IMR-90 (cell line): Measurements from ENCODE around the gene KDM4B. TPM values are rescaled to one million over a fixed set of nuclear protein-coding genes. Genes with fewer than 3 reads are reported as not detected.

Experiments
- ATAC-seq: fragments of 200-7000 bp; cut with Tn5 transposase; 2 replicates; pipeline ENCODE4 v1.9.1; 2020; ENCODE audit warnings: low read depth, mild to moderate bottlenecking, moderate library complexity
- BruUV-seq: library from RNA; stranded (reverse); fragments of 400-500 nt; replicated peaks from 2 replicates; lab custom pipeline; 2021; lab: Mats Ljungman, UMichigan
- CTCF ChIA-PET: fragments of 300-600 bp; formaldehyde crosslinking; extraction: SDS; loops from one replicate; lab custom pipeline; 2021; ENCODE audit warnings: antibody characterized with exemption; lab: Yijun Ruan, JAX
- POLR2A ChIA-PET: fragments of 300-600 bp; sonication (Branson Sonifier 250); formaldehyde crosslinking; loops from one replicate; lab custom pipeline; 2022; ENCODE audit warnings: antibody characterized with exemption; ENCODE audit not compliant: unreplicated experiment; lab: Charles Lee
- DNase-seq: peaks from one replicate; pipeline ENCODE4 v3.0.0; 2013
- H2AFZ ChIP-seq: replicated peaks from 2 replicates; pipeline ENCODE3; 2013; ENCODE audit warnings: low read length, mild to moderate bottlenecking; ENCODE audit not compliant: poor library complexity
- H2AK5ac ChIP-seq: 2 replicates; pipeline ENCODE4 v1.6.1; 2013; ENCODE audit warnings: low read depth, low read length, inconsistent platforms
- H2AK9ac ChIP-seq: replicated peaks from 2 replicates; pipeline ENCODE3; 2013; ENCODE audit warnings: mild to moderate bottlenecking, low read depth, low read length, moderate library complexity; ENCODE audit not compliant: poor library complexity
- H2BK120ac ChIP-seq: 2 replicates; pipeline ENCODE4 v1.6.1; 2013; ENCODE audit warnings: low read depth, low read length, inconsistent platforms
- H2BK15ac ChIP-seq: 3 replicates; pipeline ENCODE4 v1.6.1; 2013; ENCODE audit warnings: low read depth, low read length, inconsistent platforms
- H2BK20ac ChIP-seq: 2 replicates; pipeline ENCODE4 v1.6.1; 2013; ENCODE audit warnings: low read depth, mild to moderate bottlenecking, inconsistent platforms, low read length, moderate library complexity
- H2BK5ac ChIP-seq: 2 replicates; pipeline ENCODE4 v1.6.1; 2013; ENCODE audit warnings: mild to moderate bottlenecking, low read depth, low read length, inconsistent platforms; ENCODE audit not compliant: poor library complexity, severe bottlenecking
- H3K14ac ChIP-seq: replicated peaks from 2 replicates; pipeline ENCODE4 v1.6.1; 2013; ENCODE audit warnings: low read depth, low read length, inconsistent platforms
- H3K18ac ChIP-seq: 2 replicates; pipeline ENCODE4 v1.6.1; 2013; ENCODE audit warnings: low read depth, low read length, control low read depth
- H3K23ac ChIP-seq: 2 replicates; pipeline ENCODE4 v1.6.1; 2013; ENCODE audit warnings: low read depth, low read length, inconsistent platforms
- H3K27ac ChIP-seq: 2 replicates; pipeline ENCODE4 v1.5.1; 2013; ENCODE audit warnings: mild to moderate bottlenecking, control low read depth, low read length; ENCODE audit not compliant: insufficient read depth
- H3K27me3 ChIP-seq: 2 replicates; pipeline ENCODE4 v1.6.1; 2013; ENCODE audit warnings: low read length; ENCODE audit not compliant: control insufficient read depth, insufficient read depth
- H3K36me3 ChIP-seq: 2 replicates; pipeline ENCODE4 v1.6.1; 2013; ENCODE audit warnings: low read length, mixed read lengths; ENCODE audit not compliant: control insufficient read depth, insufficient read depth
- H3K4ac ChIP-seq: 2 replicates; pipeline ENCODE4 v1.6.1; 2013; ENCODE audit warnings: low read depth, low read length, inconsistent platforms
- H3K4me1 ChIP-seq: 2 replicates; pipeline ENCODE4 v1.6.1; 2013; ENCODE audit warnings: low read length, mixed read lengths; ENCODE audit not compliant: control insufficient read depth, insufficient read depth
- H3K4me2 ChIP-seq: 2 replicates; pipeline ENCODE4 v1.6.1; 2013; ENCODE audit warnings: low read depth, mild to moderate bottlenecking, control low read depth, low read length, moderate library complexity
- H3K4me3 ChIP-seq: 2 replicates; pipeline ENCODE4 v1.5.1; 2013; ENCODE audit warnings: low read depth, mild to moderate bottlenecking, control low read depth, low read length, moderate library complexity; ENCODE audit not compliant: insufficient read depth
- H3K56ac ChIP-seq: 2 replicates; pipeline ENCODE4 v1.6.1; 2013; ENCODE audit warnings: low read length, inconsistent platforms; ENCODE audit not compliant: insufficient read depth; ENCODE audit errors: extremely low read depth
- H3K79me1 ChIP-seq, 2 experiments: 2 replicates each; pipeline ENCODE4 v1.6.1; 2013; ENCODE audit warnings: low read length in 2 of 2, inconsistent platforms in 1 of 2, low read depth in 1 of 2
- H3K9ac ChIP-seq: 2 replicates; pipeline ENCODE4 v1.6.1; 2013; ENCODE audit warnings: low read depth, low read length, control low read depth
- H3K9me1 ChIP-seq: 2 replicates; pipeline ENCODE4 v1.6.1; 2013; ENCODE audit warnings: low read length, inconsistent platforms; ENCODE audit not compliant: insufficient read depth
- H3K9me3 ChIP-seq: 2 replicates; pipeline ENCODE4 v1.6.1; 2013; ENCODE audit warnings: low read length; ENCODE audit not compliant: control insufficient read depth, insufficient read depth
- H4K20me1 ChIP-seq: 2 replicates; pipeline ENCODE4 v1.6.1; 2013; ENCODE audit warnings: low read length, inconsistent platforms; ENCODE audit not compliant: insufficient read depth
- H4K5ac ChIP-seq: 2 replicates; pipeline ENCODE4 v1.6.1; 2013; ENCODE audit warnings: mild to moderate bottlenecking, low read depth, low read length, control low read depth
- H4K8ac ChIP-seq, 2 experiments: 2 replicates each; pipeline ENCODE4 v1.6.1; 2013; ENCODE audit warnings: low read depth in 2 of 2, low read length in 2 of 2, control low read depth in 1 of 2, inconsistent platforms in 1 of 2
- H4K91ac ChIP-seq: 2 replicates; pipeline ENCODE4 v1.6.1; 2013; ENCODE audit warnings: low read depth, low read length, inconsistent platforms; ENCODE audit not compliant: insufficient read depth
- BHLHE40 ChIP-seq: fragments of 150-350 bp; IDR thresholded peaks from 2 replicates; pipeline ENCODE4 v1.6.1; 2016; ENCODE audit warnings: mild to moderate bottlenecking, low read depth, low read length
- CEBPB ChIP-seq: IDR thresholded peaks from 2 replicates; pipeline ENCODE4 v1.6.1; 2012; ENCODE audit warnings: low read depth, low read length, improper control_type of control experiment
- CHD1 ChIP-seq: IDR thresholded peaks from 2 replicates; pipeline ENCODE4 v1.6.1; 2012; ENCODE audit warnings: low read depth, low read length, improper control_type of control experiment
- FOS ChIP-seq: fragments of 150-350 bp; IDR thresholded peaks from 2 replicates; pipeline ENCODE4 v1.6.1; 2016; ENCODE audit warnings: low read depth, low read length
- MAFK ChIP-seq: IDR thresholded peaks from 2 replicates; pipeline ENCODE4 v1.6.1; 2012; ENCODE audit warnings: low read depth, low read length, improper control_type of control experiment
- MAZ ChIP-seq: IDR thresholded peaks from 2 replicates; pipeline ENCODE4 v1.6.1; 2012; ENCODE audit warnings: low read depth, mild to moderate bottlenecking, low read length, improper control_type of control experiment, moderate library complexity, borderline replicate concordance
- MXI1 ChIP-seq: IDR thresholded peaks from 2 replicates; pipeline ENCODE4 v1.6.1; 2012; ENCODE audit warnings: low read depth, mild to moderate bottlenecking, low read length, moderate library complexity, borderline replicate concordance
- NFE2L2 ChIP-seq: fragments of 150-350 bp; IDR thresholded peaks from 2 replicates; pipeline ENCODE4 v1.6.1; 2016; ENCODE audit warnings: low read depth, mild to moderate bottlenecking, low read length
- POLR2A ChIP-seq: IDR thresholded peaks from 2 replicates; pipeline ENCODE4 v1.6.1; 2012; ENCODE audit warnings: mild to moderate bottlenecking, low read depth, low read length
- RAD21 ChIP-seq: IDR thresholded peaks from 2 replicates; pipeline ENCODE4 v1.6.1; 2012; ENCODE audit warnings: low read length, improper control_type of control experiment
- RCOR1 ChIP-seq: IDR thresholded peaks from 2 replicates; pipeline ENCODE4 v1.6.1; 2012; ENCODE audit warnings: mild to moderate bottlenecking, low read length, improper control_type of control experiment; ENCODE audit not compliant: insufficient replicate concordance
- RFX5 ChIP-seq: IDR thresholded peaks from 2 replicates; pipeline ENCODE4 v1.8.0; 2012; ENCODE audit warnings: low read depth, mild to moderate bottlenecking, low read length, moderate library complexity
- SMC3 ChIP-seq: fragments of 150-350 bp; IDR thresholded peaks from 2 replicates; pipeline ENCODE4 v1.6.1; 2016; ENCODE audit warnings: low read depth, mild to moderate bottlenecking, antibody characterized with exemption, low read length, moderate library complexity
- WGBS, 2 experiments: methylation state at CpG; one replicate each; pipeline versions ENCODE4 v1.1.5 to v1.1.7; 2013; ENCODE audit warnings: missing lambda C conversion rate in 2 of 2; ENCODE audit not compliant: insufficient read length in 1 of 2; ENCODE audit errors: extremely low coverage in 2 of 2; 5-methylcytosine and 5-hydroxymethylcytosine counted together
- dilution Hi-C: fragments of 300-500 bp; cut with HindIII; formaldehyde crosslinking; loops from one replicate; pipeline ENCODE4 v1.14.3; 2018; ENCODE audit warnings: low sequenced_read_pairs; ENCODE audit not compliant: unreplicated experiment
- in situ Hi-C: fragments of 300-500 bp; cut with MboI; formaldehyde crosslinking; loops from 3 replicates; pipeline ENCODE4 v1.14.3; 2019; ENCODE audit warnings: low sequenced_read_pairs, inconsistent platforms, mixed read lengths
- intact Hi-C: fragments of 100-400 bp; cut with micrococcal nuclease; formaldehyde crosslinking; loops from 2 replicates; pipeline ENCODE4 v1.10.0; 2022
- polyA plus RNA-seq, 3 experiments: library from polyadenylated mRNA; depleted of rRNA; stranded (reverse); fragments of >200 nt; gene quantifications; 2 replicates each; pipeline ENCODE4 v1.2.3, GENCODE V29; 2012; ENCODE audit warnings: low replicate concordance in 1 of 3
- total RNA-seq: library from RNA; depleted of rRNA; stranded (reverse); fragments of >200 nt; gene quantifications from 2 replicates; pipeline ENCODE4 v1.2.3, GENCODE V29; 2012
- TF ChIP-seq, protein P1 (sequence below): fragments of 150-350 bp; IDR thresholded peaks from 2 replicates; pipeline ENCODE4 v1.6.1; 2017; ENCODE audit warnings: mild to moderate bottlenecking, antibody characterized with exemption, low read length, low read depth
- TF ChIP-seq, protein P2 (sequence below): conservative IDR thresholded peaks from 2 replicates; pipeline ENCODE4 v1.5.1; 2012; ENCODE audit warnings: mild to moderate bottlenecking, low read depth, low read length, improper control_type of control experiment
- TF ChIP-seq, protein P3 (sequence below): fragments of 150-350 bp; IDR thresholded peaks from 2 replicates; pipeline ENCODE4 v1.6.1; 2016; ENCODE audit warnings: low read depth, mild to moderate bottlenecking, low read length, moderate library complexity, borderline replicate concordance

Gene KDM4B
- total and polyA plus RNA-seq, 2 of the 4 experiments (the other 2 are of a cell fraction) = 5.0 to 17.9 TPM

DNA sequence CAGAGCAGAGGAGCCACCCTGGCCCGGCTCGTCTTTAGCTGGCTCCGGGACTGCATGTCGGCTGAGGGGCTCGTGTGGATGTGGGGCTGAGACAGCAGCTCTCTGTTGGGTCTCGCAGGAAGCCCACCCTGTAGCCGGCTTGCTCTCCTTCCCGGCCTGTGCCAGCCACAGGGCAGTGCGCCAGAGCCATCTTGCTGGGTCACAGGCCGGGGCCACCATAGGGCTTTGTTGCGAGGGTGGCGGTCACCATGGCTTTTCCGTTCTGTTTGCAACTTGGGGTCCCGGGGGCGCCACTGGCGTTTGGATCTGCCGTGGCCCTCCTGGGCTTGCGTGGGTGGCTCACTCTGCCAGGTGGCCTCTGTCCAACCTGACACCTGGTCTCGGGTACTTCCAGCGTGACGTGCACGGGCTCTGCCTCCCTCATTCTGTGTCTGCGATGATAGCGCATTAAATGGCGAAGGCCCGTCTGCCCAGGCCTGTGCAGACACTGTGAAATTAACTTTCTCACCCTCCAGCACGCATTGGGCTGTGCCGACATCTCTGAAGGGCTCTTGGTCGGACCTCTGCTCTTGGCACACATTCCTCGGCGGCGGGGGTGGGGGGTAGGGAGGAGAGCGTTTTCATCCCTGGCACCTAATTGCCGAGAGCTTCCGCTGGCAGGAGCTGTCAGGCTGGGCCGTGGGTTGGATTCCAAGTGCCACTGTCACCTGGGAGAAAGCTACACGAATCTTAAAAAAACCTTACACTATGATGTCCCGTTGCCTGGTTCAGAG is 95.1 kb downstream of the KDM4B start:
- dilution Hi-C loops (no loop called here), in situ Hi-C loops (no loop called here), intact Hi-C loops (no loop called here)
- CTCF ChIA-PET = no interaction called here
- H3K4ac ChIP-seq = no peak overlapping the region
- H2BK15ac ChIP-seq = no peak overlapping the region
- H3K4me3 ChIP-seq = no peak overlapping the region
- peaks cover 15 to 51% of the 10 kb centered on the region in 2 experiments for H3K79me1 ChIP-seq
- POLR2A ChIA-PET = no interaction called here
- H2AK5ac ChIP-seq = no peak overlapping the region
- H4K20me1 ChIP-seq = peaks cover 36% of the 10 kb centered on the region
- no peak overlapping the region for H4K5ac ChIP-seq
- no peak overlapping the region for H3K56ac ChIP-seq
- ATAC-seq (no peak), DNase-seq (no peak)
- no peaks in the 10 kb centered on the region for H3K9me1 ChIP-seq
- no peak overlapping the region for H2BK120ac ChIP-seq
- H2BK20ac ChIP-seq = no peak overlapping the region
- TF ChIP-seq, protein P1, sequence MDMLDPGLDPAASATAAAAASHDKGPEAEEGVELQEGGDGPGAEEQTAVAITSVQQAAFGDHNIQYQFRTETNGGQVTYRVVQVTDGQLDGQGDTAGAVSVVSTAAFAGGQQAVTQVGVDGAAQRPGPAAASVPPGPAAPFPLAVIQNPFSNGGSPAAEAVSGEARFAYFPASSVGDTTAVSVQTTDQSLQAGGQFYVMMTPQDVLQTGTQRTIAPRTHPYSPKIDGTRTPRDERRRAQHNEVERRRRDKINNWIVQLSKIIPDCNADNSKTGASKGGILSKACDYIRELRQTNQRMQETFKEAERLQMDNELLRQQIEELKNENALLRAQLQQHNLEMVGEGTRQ = no peak
- no peak for TF ChIP-seq RAD21
- TF ChIP-seq SMC3 = no peak
- no peak for TF ChIP-seq MAFK
- TF ChIP-seq MAZ = no peak
- TF ChIP-seq BHLHE40 = no peak
- no peak for TF ChIP-seq NFE2L2
- TF ChIP-seq RFX5 = no peak
- no peak for TF ChIP-seq CHD1
- TF ChIP-seq FOS = no peak
- TF ChIP-seq, protein P2, sequence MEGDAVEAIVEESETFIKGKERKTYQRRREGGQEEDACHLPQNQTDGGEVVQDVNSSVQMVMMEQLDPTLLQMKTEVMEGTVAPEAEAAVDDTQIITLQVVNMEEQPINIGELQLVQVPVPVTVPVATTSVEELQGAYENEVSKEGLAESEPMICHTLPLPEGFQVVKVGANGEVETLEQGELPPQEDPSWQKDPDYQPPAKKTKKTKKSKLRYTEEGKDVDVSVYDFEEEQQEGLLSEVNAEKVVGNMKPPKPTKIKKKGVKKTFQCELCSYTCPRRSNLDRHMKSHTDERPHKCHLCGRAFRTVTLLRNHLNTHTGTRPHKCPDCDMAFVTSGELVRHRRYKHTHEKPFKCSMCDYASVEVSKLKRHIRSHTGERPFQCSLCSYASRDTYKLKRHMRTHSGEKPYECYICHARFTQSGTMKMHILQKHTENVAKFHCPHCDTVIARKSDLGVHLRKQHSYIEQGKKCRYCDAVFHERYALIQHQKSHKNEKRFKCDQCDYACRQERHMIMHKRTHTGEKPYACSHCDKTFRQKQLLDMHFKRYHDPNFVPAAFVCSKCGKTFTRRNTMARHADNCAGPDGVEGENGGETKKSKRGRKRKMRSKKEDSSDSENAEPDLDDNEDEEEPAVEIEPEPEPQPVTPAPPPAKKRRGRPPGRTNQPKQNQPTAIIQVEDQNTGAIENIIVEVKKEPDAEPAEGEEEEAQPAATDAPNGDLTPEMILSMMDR = no peak
- no peak for TF ChIP-seq POLR2A
- no peak for TF ChIP-seq RCOR1
- TF ChIP-seq CEBPB = no peak
- TF ChIP-seq, protein P3, sequence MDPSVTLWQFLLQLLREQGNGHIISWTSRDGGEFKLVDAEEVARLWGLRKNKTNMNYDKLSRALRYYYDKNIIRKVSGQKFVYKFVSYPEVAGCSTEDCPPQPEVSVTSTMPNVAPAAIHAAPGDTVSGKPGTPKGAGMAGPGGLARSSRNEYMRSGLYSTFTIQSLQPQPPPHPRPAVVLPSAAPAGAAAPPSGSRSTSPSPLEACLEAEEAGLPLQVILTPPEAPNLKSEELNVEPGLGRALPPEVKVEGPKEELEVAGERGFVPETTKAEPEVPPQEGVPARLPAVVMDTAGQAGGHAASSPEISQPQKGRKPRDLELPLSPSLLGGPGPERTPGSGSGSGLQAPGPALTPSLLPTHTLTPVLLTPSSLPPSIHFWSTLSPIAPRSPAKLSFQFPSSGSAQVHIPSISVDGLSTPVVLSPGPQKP = no peak
- TF ChIP-seq MXI1 = no peak
- H3K23ac ChIP-seq = no peak overlapping the region
- no peak overlapping the region for H3K18ac ChIP-seq
- H2BK5ac ChIP-seq = no peak overlapping the region
- no peak overlapping the region for H4K8ac ChIP-seq
- WGBS, 2 experiments = 83% methylated on average over 6 of the region's 38 CpGs; no CpG with 5 or more reads in 1 of the 2 experiments
- no peak overlapping the region for H3K9ac ChIP-seq
- H3K14ac ChIP-seq = no peak overlapping the region
- H3K9me3 ChIP-seq = peaks cover 10% of the 10 kb centered on the region
- no peak overlapping the region for H2AFZ ChIP-seq
- H2AK9ac ChIP-seq = no peak overlapping the region
- no peak overlapping the region for H3K27ac ChIP-seq
- BruUV-seq = no TSS peak
- no peak overlapping the region for H4K91ac ChIP-seq
- no peaks in the 10 kb centered on the region for H3K4me1 ChIP-seq
- no peaks in the 10 kb centered on the region for H3K27me3 ChIP-seq
- H3K36me3 ChIP-seq = peaks cover 56% of the 10 kb centered on the region
- H3K4me2 ChIP-seq = no peak overlapping the region
